GM18505 (cell line): ENCODE results near the gene TTI1.

Source experiments
- ATAC-seq: cut with Tn5 transposase; IDR thresholded peaks from one replicate; pipeline ENCODE4 v1.9.1; 2021; ENCODE audit not compliant: unreplicated experiment
- POLR2A ChIP-seq: IDR thresholded peaks from 4 replicates; pipeline ENCODE4 v1.6.1; 2011; ENCODE audit warnings: borderline replicate concordance; ENCODE audit not compliant: insufficient read depth, insufficient read length; ENCODE audit errors: extremely low read depth

The TTI1 gene

GRCh38 chr20:38062890-38063289 is 29.6 kb upstream of the TTI1 start:
- ATAC-seq = no peak
- TF ChIP-seq POLR2A = no peak

- ATAC-seq = no peak
- no peak for TF ChIP-seq POLR2A
Observed at GRCh38 chr20:38061109-38061508, 27.9 kb upstream of the TTI1 start.

- no peak for ATAC-seq
- TF ChIP-seq POLR2A = no peak
Observed at GRCh38 chr20:38060536-38060935, 27.3 kb upstream of the TTI1 start.

- TF ChIP-seq POLR2A = no peak
- no peak for ATAC-seq
Observed at GRCh38 chr20:38059832-38060231, 26.6 kb upstream of the TTI1 start.

- ATAC-seq = peak; percentile 52
- TF ChIP-seq POLR2A = no peak
Observed at GRCh38 chr20:38057351-38057972, 24.2 kb upstream of the TTI1 start.

- no peak for TF ChIP-seq POLR2A
- ATAC-seq = no peak
Observed at GRCh38 chr20:38055848-38056247, 22.6 kb upstream of the TTI1 start.

- no peak for TF ChIP-seq POLR2A
- ATAC-seq = no peak
Observed at GRCh38 chr20:38055294-38055693, 22.0 kb upstream of the TTI1 start.

- no peak for ATAC-seq
- no peak for TF ChIP-seq POLR2A
Observed at GRCh38 chr20:38054647-38055046, 21.4 kb upstream of the TTI1 start.

GRCh38 chr20:38052870-38053269 is 19.6 kb upstream of the TTI1 start:
- TF ChIP-seq POLR2A = no peak
- no peak for ATAC-seq

- no peak for TF ChIP-seq POLR2A
- ATAC-seq = no peak
Observed at GRCh38 chr20:38050686-38051085, 17.4 kb upstream of the TTI1 start.

- no peak for TF ChIP-seq POLR2A
- no peak for ATAC-seq
Observed at GRCh38 chr20:38049800-38050199, 16.5 kb upstream of the TTI1 start.

GRCh38 chr20:38046572-38046971 is 13.3 kb upstream of the TTI1 start:
- TF ChIP-seq POLR2A = no peak
- no peak for ATAC-seq

- no peak for ATAC-seq
- TF ChIP-seq POLR2A = no peak
Observed at GRCh38 chr20:38044685-38045084, 11.4 kb upstream of the TTI1 start.

GRCh38 chr20:38043512-38044300 is 10.4 kb upstream of the TTI1 start:
- ATAC-seq = no peak
- TF ChIP-seq POLR2A = no peak

GRCh38 chr20:38040276-38040675 is 7.0 kb upstream of the TTI1 start:
- ATAC-seq = no peak
- no peak for TF ChIP-seq POLR2A

- ATAC-seq = no peak
- TF ChIP-seq POLR2A = no peak
Observed at GRCh38 chr20:38036366-38036765, 3.1 kb upstream of the TTI1 start.
